ENCODE data around the gene SMIM36. TPM values are rescaled to one million over a fixed set of nuclear protein-coding genes. Genes with fewer than 3 reads are reported as not detected.

The SMIM36 gene
- total RNA-seq, 4 donors from 2014 or later, result not detected

DNA sequence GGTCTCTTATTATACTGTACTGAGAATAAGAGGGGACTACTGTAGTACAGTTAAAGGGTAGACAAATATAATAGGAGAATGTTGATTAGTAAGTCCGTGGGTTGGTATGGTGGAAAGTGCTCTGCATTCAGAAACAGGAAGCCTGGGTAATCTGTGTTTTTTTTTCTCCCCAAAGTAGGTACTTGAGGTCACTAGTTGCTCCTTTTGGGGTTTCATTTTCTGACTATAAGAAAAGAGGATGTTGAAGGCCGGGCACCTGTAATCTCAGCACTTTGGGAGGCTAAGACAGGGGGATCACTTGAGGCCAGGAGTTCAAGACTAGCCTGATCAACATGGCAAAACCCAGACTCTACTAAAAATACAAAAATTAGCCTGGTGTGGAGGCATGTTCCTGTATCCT, 47.7 kb downstream of the SMIM36 start:
- TF ChIP-seq, protein P1, sequence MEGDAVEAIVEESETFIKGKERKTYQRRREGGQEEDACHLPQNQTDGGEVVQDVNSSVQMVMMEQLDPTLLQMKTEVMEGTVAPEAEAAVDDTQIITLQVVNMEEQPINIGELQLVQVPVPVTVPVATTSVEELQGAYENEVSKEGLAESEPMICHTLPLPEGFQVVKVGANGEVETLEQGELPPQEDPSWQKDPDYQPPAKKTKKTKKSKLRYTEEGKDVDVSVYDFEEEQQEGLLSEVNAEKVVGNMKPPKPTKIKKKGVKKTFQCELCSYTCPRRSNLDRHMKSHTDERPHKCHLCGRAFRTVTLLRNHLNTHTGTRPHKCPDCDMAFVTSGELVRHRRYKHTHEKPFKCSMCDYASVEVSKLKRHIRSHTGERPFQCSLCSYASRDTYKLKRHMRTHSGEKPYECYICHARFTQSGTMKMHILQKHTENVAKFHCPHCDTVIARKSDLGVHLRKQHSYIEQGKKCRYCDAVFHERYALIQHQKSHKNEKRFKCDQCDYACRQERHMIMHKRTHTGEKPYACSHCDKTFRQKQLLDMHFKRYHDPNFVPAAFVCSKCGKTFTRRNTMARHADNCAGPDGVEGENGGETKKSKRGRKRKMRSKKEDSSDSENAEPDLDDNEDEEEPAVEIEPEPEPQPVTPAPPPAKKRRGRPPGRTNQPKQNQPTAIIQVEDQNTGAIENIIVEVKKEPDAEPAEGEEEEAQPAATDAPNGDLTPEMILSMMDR (IDR thresholded peaks at IDR 0.05), result no peak
- DNase-seq (ENCODE audit: low spot score), result no peak
- ATAC-seq (ENCODE audit: low FRiP score), result no peak

DNA sequence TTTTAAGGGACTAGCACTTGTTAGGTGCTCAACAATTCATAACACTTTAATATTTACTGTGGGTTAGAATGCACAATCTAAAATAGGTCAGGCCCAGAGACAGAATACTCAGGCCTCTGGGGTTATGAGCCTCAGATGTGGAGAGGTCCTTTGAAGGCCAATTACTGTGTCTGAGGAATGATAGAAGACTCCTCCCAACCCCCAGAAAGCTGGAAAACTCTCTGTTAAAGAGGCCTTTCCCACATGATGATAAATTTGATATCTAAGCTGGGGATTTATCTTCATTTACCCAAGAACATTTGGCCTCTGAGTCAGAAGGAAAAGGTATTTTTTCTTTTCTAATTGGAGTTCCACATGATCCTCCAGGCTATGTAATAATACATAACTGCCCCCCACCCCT, 48.5 kb downstream of the SMIM36 start:
- ATAC-seq (ENCODE audit: low FRiP score), result peak; percentile 71
- TF ChIP-seq, protein P1 (IDR thresholded peaks at IDR 0.05), result no peak
- no peak for DNase-seq (ENCODE audit: low spot score)

DNA sequence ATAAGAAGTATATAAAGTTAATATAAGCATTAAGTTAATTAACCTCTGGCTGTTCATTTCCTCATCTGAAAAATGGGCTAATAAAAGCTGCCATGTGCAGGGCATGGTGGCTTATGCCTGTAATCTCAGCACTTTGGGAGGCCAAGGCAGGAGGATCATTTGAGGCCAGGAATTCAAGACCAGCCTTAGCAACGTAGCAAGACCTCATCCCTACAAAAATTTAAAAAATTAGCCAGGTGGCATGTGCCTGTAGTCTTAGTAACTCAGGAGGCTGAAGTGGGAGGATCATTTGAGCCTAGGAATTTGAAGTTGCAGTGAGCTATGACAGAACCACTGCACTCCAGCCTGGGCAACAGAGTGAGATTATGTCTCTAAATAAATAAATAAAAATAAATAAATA, 49.0 kb downstream of the SMIM36 start:
- DNase-seq (ENCODE audit: low spot score) (no peak), ATAC-seq (ENCODE audit: low FRiP score) (no peak)
- TF ChIP-seq, protein P1 (IDR thresholded peaks at IDR 0.05), result no peak

DNA sequence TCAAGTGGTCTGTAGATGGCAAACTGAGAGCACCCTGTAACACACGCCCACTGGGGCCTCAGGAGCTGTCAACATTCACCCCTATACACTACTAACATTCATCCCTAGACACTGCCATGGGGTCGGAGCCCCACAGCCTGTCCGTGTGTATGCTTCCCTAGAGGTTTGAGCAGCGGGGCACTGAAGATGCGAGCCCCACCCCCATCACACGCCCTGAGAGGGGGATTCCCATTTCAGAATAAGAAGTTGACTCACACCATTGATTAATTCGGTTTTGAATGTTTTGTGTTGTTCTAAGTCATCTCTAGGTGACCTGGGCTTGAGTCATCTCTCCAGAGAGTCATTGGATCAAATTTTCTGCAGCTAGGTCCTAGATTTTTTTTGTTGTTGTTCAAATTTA, 52.3 kb downstream of the SMIM36 start:
- ATAC-seq (ENCODE audit: low FRiP score) (no peak), DNase-seq (ENCODE audit: low spot score) (no peak)
- TF ChIP-seq, protein P1 (IDR thresholded peaks at IDR 0.05), result no peak

DNA sequence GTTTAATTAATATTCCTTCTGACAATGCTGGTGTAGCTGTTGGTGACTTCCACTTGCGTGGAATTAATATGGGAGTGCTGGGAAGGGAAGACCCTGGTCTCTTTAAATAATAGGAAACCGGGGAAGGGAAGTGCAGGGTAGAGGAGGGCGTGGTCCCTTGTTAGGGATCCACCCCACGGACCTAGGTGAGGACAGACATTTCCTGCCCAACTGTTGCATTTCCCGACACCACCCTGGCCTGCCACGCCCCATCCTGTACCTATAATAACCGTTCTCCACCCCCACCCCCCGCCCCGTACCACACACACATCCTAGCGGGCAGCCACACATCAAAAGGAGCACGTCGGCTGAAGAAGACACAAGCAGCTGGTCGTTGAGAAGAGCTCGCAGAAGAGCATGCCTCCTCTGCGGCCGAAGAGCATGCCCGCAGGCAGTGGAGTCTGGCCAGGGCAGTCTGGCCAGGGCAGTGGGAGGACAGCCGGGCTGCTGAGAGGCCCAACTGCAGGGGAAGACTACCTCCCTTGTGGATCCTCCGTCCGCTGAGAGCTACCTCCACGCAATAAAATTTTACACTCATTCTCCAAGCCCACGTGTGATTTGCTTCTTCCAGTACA, 52.9 kb downstream of the SMIM36 start:
- ATAC-seq (ENCODE audit: low FRiP score) (no peak), DNase-seq (ENCODE audit: low spot score) (no peak)
- TF ChIP-seq, protein P1 (IDR thresholded peaks at IDR 0.05), result no peak

DNA sequence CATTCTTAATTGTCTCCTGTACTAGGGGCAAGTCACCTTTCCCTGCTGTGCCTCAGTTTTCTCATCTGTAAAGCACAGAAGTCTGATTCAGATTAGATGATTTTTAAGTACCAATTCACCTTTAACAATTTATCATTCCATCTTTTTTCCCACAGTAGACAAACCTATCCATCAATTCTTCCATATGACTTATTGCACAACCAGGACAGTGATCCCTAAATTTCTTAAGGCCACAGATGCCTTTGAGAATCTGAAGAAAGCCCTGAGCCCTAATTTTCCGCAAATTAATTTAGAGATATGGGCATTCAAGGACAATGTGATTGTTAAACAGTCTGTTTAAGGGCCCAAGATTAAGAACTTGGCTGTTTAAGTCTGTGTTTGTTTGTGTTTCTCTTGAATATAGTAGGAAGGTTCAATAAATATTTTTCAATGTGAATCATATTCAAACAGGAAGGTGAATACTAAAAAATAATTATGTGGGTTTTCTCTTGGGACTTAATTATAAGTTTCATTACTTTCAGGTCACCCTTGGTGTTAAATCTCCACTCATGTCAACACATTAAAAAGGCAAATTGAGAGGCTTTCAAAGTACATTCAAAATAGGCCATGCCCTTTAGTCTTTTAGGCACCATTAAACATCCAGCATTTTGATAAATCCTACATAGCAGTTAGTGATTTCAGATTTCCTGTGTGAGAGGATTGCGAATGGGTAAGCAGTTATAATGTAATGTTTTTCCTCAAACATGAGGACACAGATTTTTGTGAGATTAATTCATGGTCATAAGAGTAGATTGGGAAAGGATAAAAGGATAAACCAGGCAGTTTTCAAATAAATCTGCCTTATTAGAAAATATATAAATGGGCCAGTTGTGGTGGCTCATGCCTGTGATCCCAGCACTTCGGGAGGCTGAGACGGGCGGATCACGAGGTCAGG, 54.7 kb downstream of the SMIM36 start:
- TF ChIP-seq, protein P1 (IDR thresholded peaks at IDR 0.05), result no peak
- DNase-seq (ENCODE audit: low spot score) (no peak), ATAC-seq (ENCODE audit: low FRiP score) (no peak)

Data from omental fat pad (tissue), 4 donors.